Spleen (tissue), 11 donors: ENCODE data around the gene VMP1. TPM values are rescaled to one million over a fixed set of nuclear protein-coding genes. Genes with fewer than 3 reads are reported as not detected.
A peak's percentile ranks its signal among the peaks of the same experiment; 100 is the strongest.
"Not testable (repeated sequence)": the region's sequence is repeated elsewhere in the genome, so short reads cannot be mapped to it uniquely, and the experiment has no call there.

Experiments used
- DNase-seq: peaks from one replicate; pipeline ENCODE4 v3.0.0-alpha.2; 2020
- H3K27ac ChIP-seq, 8 donors: fragments of 200-600 bp; sonication (generic) in 7 of 8; 1 replicate in 4 of 8; 2 replicates in 4 of 8; pipeline versions ENCODE4 v1.5.0 to v1.8.0; 2016 to 2021; ENCODE audit warnings: inconsistent platforms in 4 of 8, mild to moderate bottlenecking in 4 of 8, moderate library complexity in 1 of 8
- H3K27me3 ChIP-seq, 7 donors: fragments of 200-600 bp; sonication (generic) in 6 of 7; replicated peaks in 1 of 7; 1 replicate in 4 of 7; 2 replicates in 3 of 7; pipeline versions ENCODE4 v1.5.0 to v1.8.0; 2016 to 2021; ENCODE audit warnings: inconsistent platforms in 3 of 7, mild to moderate bottlenecking in 1 of 7
- H3K36me3 ChIP-seq, 6 donors: fragments of 200-600 bp; sonication (generic) in 5 of 6; 1 replicate in 4 of 6; 2 replicates in 2 of 6; pipeline versions ENCODE4 v1.5.0 to v1.8.0; 2016 to 2021; ENCODE audit warnings: inconsistent platforms in 2 of 6
- H3K4me1 ChIP-seq, 6 donors: fragments of 200-600 bp; sonication (generic) in 5 of 6; 1 replicate in 3 of 6; 2 replicates in 3 of 6; pipeline versions ENCODE4 v1.5.0 to v1.8.0; 2016 to 2021; ENCODE audit warnings: inconsistent platforms in 3 of 6
- H3K4me3 ChIP-seq, 8 donors: fragments of 200-600 bp; sonication (generic) in 7 of 8; 1 replicate in 4 of 8; 2 replicates in 4 of 8; pipeline versions ENCODE4 v1.5.0 to v1.8.0; 2016 to 2021; ENCODE audit warnings: inconsistent platforms in 4 of 8, mild to moderate bottlenecking in 4 of 8, moderate library complexity in 2 of 8
- H3K9me3 ChIP-seq, 8 donors: fragments of 200-600 bp; sonication (generic) in 7 of 8; 1 replicate in 4 of 8; 2 replicates in 4 of 8; pipeline versions ENCODE4 v1.5.0 to v1.8.0; 2016 to 2021; ENCODE audit warnings: inconsistent platforms in 4 of 8
- CTCF ChIP-seq, 11 experiments: fragments of 200-600 bp in 7 of 11; fragments of 450-650 bp in 4 of 11; sonication (generic) in 4 of 11; IDR thresholded peaks in 8 of 11; conservative IDR thresholded peaks in 3 of 11; 1 replicate in 7 of 11; 2 replicates in 4 of 11; pipeline versions ENCODE4 v1.4.0 to v1.8.0; 2016 to 2021; ENCODE audit warnings: antibody characterized with exemption in 11 of 11, inconsistent platforms in 4 of 11, mild to moderate bottlenecking in 1 of 11
- POLR2A ChIP-seq, 3 donors: fragments of 450-650 bp; IDR thresholded peaks; one replicate each; pipeline ENCODE4 v1.5.1; 2017; ENCODE audit warnings: antibody characterized with exemption in 3 of 3, mild to moderate bottlenecking in 1 of 3
- POLR2AphosphoS5 ChIP-seq, 3 donors: sonication (generic); formaldehyde crosslinking; IDR thresholded peaks; one replicate each; pipeline ENCODE4 v1.5.1; 2017; ENCODE audit warnings: antibody characterized with exemption in 3 of 3
- WGBS, 5 donors: extraction: QIAGEN DNeasy Blood & Tissue Kit in 3 of 5; methylation state at CpG; one replicate each; pipeline versions ENCODE4 v1.1.5 to v1.1.7; 2013 to 2018; 5-methylcytosine and 5-hydroxymethylcytosine counted together
- intact Hi-C: fragments of 100-400 bp; cut with DNase I; formaldehyde crosslinking; loops from one replicate; pipeline ENCODE4 v1.15.0; 2023; ENCODE audit warnings: low total_unique reads
- polyA plus RNA-seq, 3 donors: library from polyadenylated mRNA; stranded (reverse); fragments of 200-250 nt; gene quantifications; one replicate each; pipeline ENCODE4 v1.2.1, GENCODE V29; 2013
- total RNA-seq, 7 donors: library from RNA; depleted of rRNA in 3 of 7; stranded (reverse); fragments of >200 nt in 3 of 7; fragmentation: NEBNext Ultra II Directional in 4 of 7; extraction: Animal tissue kit (Norgen Biotek cat#: 25700) in 4 of 7; gene quantifications; one replicate each; pipeline versions ENCODE4 v1.1.0 to v1.2.1, GENCODE V29; 2016 to 2021
- donor health status: healthy with polysubstance abuse.
- donor health status: DM: no; HTN: no; CAD: no; lungs with moderate emphysema.
- donor health status: DM: no; HTN: no; CAD: no.
- donor health status: Bipolar disorder and iron deficiency.
- donor health status: healthy.
- donor health status: DM: no; HTN: no; CAD: no.
- donor health status: DM: yes; HTN: yes; CAD: no.

VMP1 gene
- total and polyA plus RNA-seq, 10 donors: 53.2 to 649 (median 304) TPM

- DNase-seq: no peak
- Histone ChIP-seq H3K27me3 (no peaks in the 10 kb centered on the region), H3K36me3 (peaks cover 0 to 71% (median 25%) of the 10 kb centered on the region in 6 donors), H3K9me3 (no peaks in the 10 kb centered on the region), H3K27ac (no peak overlapping the region), H3K4me1 (peaks cover 0 to 8% (median 0%) of the 10 kb centered on the region in 6 donors), H3K4me3 (no peak overlapping the region)
- no peak for TF ChIP-seq POLR2AphosphoS5 (IDR thresholded peaks at IDR 0.05)
- no peak for TF ChIP-seq CTCF (IDR thresholded peaks at IDR 0.05 in 8 of 11, conservative IDR thresholded peaks at IDR 0.05 in 3 of 11)
- TF ChIP-seq POLR2A (IDR thresholded peaks at IDR 0.05): no peak
- intact Hi-C loops: no loop called here
Observed at GRCh38 chr17:59872351-59872750, 164.9 kb downstream of the VMP1 start.

DNA sequence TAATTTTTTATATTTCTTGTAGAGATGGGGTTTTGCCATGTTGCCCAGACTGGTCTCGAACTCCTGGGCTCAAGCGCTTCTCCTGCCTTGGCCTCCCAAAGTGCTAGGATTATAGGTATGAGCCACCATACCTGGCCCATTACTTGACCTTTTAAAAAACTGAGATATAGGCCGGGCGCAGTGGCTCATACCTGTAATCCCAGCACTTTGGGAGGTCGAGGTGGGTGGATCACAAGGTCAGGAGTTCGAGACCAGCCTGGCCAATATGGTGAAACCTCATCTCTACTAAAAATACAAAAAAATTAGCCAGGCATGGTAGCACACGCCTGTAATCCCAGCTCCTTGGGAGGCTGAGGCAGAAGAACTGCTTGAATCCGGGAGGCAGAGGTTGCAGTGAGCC lies 166.0 kb downstream of the VMP1 start:
- intact Hi-C loops, DNase-seq, H3K27ac ChIP-seq, H3K4me3 ChIP-seq, H3K27me3 ChIP-seq, H3K4me1 ChIP-seq, H3K9me3 ChIP-seq: not testable (repeated sequence)
- H3K36me3 ChIP-seq: peaks cover 0 to 78% (median 34%) of the 10 kb centered on the region in 6 donors
- WGBS, 5 donors: 95 to 100% (median 96%) methylated on average over 8 of the region's 8 CpGs

- Histone ChIP-seq H3K27ac (no peak overlapping the region), H3K4me3 (no peak overlapping the region), H3K9me3 (no peaks in the 10 kb centered on the region), H3K4me1 (peaks cover 0 to 8% (median 0%) of the 10 kb centered on the region in 6 donors), H3K27me3 (no peaks in the 10 kb centered on the region), H3K36me3 (peaks cover 0 to 88% (median 40%) of the 10 kb centered on the region in 6 donors)
- TF ChIP-seq POLR2AphosphoS5 (IDR thresholded peaks at IDR 0.05) (no peak), POLR2A (IDR thresholded peaks at IDR 0.05) (no peak), CTCF (IDR thresholded peaks at IDR 0.05 in 8 of 11, conservative IDR thresholded peaks at IDR 0.05 in 3 of 11) (no peak)
- 91 to 99% (median 96%) methylated on average over 2 of the region's 2 CpGs for WGBS, 5 donors
- no peak for DNase-seq
- intact Hi-C loops: no loop called here
Observed at GRCh38 chr17:59874376-59874775, 166.9 kb downstream of the VMP1 start.

DNA sequence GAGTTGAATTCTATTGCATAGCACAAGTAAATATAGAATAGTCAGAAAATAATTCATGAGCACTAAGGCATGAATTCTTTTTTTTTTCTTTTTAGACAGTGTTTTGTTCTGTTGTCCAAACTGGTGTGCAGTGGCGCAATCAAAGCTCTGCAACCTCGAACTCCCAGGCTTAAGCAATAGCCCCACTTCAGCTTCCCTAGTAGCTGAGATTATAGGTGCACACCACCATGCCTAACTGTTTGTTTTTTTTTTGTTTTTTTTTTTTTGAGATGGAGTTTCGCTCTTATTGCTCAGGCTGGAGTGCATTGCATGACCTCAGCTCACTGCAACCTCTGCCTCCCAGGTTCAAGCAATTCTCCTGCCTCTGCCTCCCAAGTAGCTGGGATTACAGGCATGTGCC lies 168.7 kb downstream of the VMP1 start:
- Histone ChIP-seq H3K27ac (peak overlapping the region in 2 of 8 donors; percentile 4 to 64), H3K27me3 (no peaks in the 10 kb centered on the region), H3K4me1 (peaks cover 0 to 8% (median 0%) of the 10 kb centered on the region in 6 donors), H3K36me3 (peaks cover 0 to 100% (median 54%) of the 10 kb centered on the region in 6 donors), H3K9me3 (no peaks in the 10 kb centered on the region), H3K4me3 (no peak overlapping the region)
- DNase-seq: no peak
- no peak for TF ChIP-seq CTCF (IDR thresholded peaks at IDR 0.05 in 8 of 11, conservative IDR thresholded peaks at IDR 0.05 in 3 of 11)
- no peak for TF ChIP-seq POLR2AphosphoS5 (IDR thresholded peaks at IDR 0.05)
- TF ChIP-seq POLR2A (IDR thresholded peaks at IDR 0.05): no peak
- 64 to 91% (median 80%) methylated on average over 3 of the region's 3 CpGs for WGBS, 5 donors
- intact Hi-C loops: no loop called here

GRCh38 chr17:59877965-59878364 lies 170.5 kb downstream of the VMP1 start:
- peaks cover 0 to 8% (median 0%) of the 10 kb centered on the region in 6 donors for H3K4me1 ChIP-seq
- H3K4me3 ChIP-seq: no peak overlapping the region
- no peaks in the 10 kb centered on the region for H3K27me3 ChIP-seq
- TF ChIP-seq CTCF (IDR thresholded peaks at IDR 0.05 in 8 of 11, conservative IDR thresholded peaks at IDR 0.05 in 3 of 11): no peak
- no peak for TF ChIP-seq POLR2A (IDR thresholded peaks at IDR 0.05)
- TF ChIP-seq POLR2AphosphoS5 (IDR thresholded peaks at IDR 0.05): no peak
- peaks cover 0 to 100% (median 63%) of the 10 kb centered on the region in 6 donors for H3K36me3 ChIP-seq
- no peak for DNase-seq
- intact Hi-C loops: no loop called here
- H3K27ac ChIP-seq: no peak overlapping the region
- no peaks in the 10 kb centered on the region for H3K9me3 ChIP-seq
- WGBS, 5 donors: 83 to 93% (median 92%) methylated on average over 5 of the region's 5 CpGs
